Activated CD4-positive, alpha-beta T cell treated with anti-CD3 and anti-CD28 coated beads, Interleukin-2, amount 50 U/mL, for 1 hour (primary cell): ENCODE results near the gene CRTAC1.
A peak's percentile ranks its signal among the peaks of the same experiment; 100 is the strongest.

Experiments
- DNase-seq: peaks from one replicate; pipeline ENCODE4 v3.0.0-alpha.2; 2020

CRTAC1 gene, protein sequence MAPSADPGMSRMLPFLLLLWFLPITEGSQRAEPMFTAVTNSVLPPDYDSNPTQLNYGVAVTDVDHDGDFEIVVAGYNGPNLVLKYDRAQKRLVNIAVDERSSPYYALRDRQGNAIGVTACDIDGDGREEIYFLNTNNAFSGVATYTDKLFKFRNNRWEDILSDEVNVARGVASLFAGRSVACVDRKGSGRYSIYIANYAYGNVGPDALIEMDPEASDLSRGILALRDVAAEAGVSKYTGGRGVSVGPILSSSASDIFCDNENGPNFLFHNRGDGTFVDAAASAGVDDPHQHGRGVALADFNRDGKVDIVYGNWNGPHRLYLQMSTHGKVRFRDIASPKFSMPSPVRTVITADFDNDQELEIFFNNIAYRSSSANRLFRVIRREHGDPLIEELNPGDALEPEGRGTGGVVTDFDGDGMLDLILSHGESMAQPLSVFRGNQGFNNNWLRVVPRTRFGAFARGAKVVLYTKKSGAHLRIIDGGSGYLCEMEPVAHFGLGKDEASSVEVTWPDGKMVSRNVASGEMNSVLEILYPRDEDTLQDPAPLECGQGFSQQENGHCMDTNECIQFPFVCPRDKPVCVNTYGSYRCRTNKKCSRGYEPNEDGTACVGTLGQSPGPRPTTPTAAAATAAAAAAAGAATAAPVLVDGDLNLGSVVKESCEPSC

DNA sequence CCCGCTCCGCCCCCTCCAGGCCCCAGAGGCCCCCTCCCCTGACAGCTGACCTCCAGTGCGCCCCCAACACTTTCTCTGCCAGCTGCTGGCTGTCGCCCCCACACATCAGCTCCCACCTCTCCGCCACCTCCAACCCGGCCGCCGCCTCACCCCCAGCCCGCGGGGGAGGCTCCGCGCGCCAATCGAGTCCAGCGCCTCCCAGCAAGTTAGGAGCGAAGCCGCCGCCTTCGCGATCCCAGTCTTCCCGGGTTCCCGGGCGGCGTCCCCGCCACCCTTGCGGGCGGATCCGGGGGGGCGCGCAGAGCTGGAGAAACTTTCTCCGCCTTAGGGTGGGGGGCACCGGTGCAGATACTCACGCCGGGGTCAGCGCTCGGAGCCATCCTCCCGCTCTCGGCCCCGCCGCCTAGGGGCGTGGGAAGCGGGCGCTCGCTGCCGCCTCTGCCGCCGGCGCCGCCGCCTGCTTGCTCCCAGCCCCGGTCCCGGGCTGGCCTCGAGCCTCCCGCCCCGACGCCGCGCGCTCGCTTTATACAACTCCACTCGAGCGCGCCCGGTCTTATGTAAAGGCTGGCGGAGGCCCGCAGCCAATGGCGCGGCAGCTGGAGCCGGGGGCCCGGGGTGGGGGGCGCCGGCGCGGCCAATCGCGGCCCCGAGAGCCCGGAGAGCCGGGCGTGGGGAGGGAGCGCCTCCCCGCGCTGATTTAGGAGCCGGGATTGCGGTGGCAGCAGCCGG is at the start of gene CRTAC1:
Gene CRTAC1, minus strand, starts transcription at position 529 of the 729 bp plus-strand sequence. Its CDS starts 149 bp downstream, at position 380.
- no peak for DNase-seq

DNA sequence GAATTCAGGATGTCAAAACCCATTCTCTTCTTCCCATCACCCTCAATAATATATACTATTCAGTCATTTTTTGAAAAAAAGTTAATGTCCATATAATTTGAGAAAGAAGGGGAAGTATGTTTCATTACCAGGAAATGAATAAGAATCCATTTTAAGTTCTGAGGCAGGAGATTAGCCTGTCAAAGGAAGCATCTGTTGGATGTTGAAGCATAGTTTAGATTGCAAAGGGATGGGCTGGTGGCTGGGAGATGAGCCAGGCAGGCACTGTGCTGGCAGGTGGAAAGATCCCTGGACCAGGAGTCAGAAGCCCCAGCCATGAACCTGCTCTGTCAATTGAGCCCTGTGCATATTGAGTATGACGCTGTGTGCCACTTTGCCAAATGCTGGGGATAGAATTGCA is 48.4 kb upstream of the CRTAC1 start:
- DNase-seq: no peak

DNA sequence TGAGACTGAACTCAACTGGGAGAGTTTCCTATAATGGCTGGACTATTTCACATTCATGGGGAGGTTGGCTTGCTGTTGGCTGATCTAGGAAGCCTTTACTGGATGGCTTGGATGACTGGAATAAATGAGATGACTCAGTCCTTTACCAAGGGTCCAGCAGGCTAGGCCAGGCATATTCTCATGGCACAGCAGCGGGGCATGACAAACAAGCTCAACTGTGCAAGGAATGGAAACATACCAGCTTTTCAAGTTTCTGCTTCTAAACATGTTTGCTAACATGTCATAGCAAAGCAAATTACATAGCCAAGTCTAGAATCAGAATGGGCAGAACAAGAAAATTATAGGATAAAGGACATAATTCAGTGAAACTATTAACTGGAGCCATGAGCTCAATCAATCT is 46.8 kb upstream of the CRTAC1 start:
- DNase-seq: no peak

DNA sequence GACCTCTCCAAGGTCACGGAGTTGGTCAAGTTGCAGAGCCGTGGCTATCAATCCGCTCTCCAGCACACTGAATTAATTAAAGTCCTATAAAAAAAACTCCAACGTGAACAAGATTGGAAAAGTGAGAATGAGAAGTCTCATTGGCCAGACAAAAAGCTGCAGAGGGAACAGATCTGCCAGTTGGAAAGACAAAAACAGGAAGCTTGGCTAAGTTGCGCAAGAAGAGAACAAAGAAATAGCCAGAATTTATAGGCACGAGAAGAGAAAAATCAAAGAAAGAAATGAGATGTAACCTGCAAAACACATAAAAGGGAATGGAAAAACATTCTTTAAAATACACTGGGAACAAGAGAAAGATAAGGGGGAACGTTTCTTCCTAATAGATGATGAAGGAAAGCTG is 45.7 kb upstream of the CRTAC1 start:
- DNase-seq: no peak

DNA sequence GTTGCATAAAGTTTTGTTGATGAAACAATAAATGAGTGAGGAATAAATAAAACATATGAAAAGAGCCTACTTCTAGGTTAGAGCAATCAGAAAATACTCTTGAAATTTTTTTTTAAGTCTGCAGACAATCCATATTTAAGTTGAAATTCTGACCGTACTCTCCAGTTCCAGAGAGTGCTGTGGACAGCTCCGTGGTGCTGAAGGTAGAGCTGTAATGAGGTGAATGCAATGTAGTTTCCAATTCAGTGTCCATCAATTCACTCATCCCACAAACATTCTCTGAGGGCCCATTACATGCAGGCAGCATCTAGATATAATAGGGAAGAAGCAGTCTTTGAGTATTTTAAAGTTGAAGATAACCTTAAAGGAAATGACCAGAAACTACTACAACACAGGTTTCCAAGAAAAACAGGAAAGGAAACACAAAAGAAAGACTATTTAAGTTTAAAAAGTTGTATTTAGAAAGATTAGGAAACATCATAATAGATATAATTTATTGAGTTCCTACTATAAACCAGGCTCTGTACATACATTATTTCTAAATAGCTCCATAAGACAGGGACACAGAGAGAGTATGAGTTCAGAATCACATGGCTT is 44.0 kb upstream of the CRTAC1 start:
- no peak for DNase-seq

DNA sequence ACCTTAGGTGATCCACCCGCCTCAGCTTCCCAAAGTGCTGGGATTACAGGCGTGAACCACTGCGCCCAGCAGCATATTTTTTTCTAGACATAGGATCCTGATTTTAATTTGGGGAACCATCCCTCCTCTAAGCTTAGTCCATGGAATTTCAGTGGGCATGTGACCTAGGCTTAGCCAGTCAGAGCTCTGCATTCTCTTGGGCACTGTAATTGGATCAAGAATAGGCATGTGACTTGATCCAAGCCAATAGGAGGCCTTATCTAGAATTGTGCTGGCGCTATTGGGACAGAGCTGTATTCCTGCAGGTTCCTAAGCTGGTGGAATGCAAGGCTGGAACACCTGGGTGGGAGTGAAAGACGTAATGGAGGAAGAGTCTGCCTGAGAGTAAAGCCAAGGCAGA is 36.7 kb upstream of the CRTAC1 start:
- no peak for DNase-seq

DNA sequence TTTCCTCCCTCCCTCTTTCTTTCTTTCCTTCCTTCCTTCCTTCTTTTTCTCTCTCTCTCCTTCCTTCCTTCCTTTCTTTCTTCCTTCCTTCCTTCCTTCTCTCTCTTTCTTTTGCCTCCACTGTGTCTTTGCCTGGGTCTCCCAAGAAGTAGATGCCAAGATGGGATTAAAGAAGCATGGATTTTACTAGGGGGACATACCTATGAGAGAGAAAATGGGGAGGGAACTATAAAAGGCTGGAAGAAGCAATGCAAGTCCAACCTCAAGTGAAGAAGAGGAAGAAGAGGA is 33.3 kb upstream of the CRTAC1 start:
- DNase-seq: no peak

DNA sequence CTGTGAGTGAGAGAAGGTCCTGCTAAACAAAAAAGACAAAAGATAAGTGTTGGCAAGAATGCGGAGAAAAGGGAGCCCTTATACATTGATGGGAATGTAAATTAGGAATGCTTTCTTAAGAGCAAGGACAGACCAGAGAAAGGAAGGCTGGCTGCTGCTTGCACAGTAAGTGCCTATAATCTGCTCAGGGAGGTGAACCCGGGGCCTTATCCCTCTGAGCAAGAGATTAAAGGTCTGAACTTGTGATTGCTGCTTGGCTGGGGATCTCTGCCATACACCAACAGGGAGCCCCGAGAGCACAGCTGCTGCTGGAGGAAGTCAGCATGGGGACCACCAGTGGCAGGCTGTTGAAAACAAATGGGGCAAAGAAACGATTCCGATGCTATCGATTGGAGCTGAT is 32.0 kb upstream of the CRTAC1 start:
- no peak for DNase-seq

DNA sequence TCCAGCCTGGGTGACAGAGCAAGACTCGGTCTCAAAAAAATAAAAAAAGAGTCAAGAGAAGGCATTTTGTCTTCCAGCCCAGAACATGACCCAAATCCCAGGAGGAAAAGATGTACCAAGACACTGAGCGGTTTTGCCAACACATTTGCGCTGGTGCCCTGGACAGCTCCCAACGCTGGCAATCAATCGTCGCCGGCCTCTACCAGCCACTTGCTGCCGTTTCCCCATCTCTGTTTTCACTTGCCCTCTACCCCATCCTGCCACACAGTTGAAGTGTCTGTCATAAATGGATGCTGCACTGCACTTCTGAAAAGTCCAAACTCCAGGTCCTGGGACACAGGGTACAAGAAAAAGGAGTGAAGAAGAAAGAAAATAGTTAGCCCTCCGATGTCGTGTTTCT is 29.7 kb upstream of the CRTAC1 start:
- no peak for DNase-seq

DNA sequence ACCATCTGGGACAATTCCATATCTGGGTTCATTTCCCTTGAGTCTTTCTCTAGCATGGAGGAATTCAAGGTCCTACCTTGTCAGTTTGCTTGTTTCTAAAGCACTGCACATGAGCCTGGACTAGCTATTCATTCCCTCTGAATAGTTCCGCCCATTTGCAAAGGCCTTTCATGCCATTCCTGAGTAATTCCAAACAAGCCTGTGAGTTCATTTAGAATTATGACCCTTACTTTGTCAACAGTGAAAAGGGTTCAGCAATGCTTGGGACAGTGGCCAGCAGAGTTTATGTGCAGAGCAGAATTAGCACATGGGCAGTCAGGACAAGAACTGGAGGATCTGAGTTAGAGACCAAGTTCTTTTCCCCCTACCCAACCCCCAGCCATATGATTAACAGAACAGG is 27.9 kb upstream of the CRTAC1 start:
- DNase-seq: no peak

DNA sequence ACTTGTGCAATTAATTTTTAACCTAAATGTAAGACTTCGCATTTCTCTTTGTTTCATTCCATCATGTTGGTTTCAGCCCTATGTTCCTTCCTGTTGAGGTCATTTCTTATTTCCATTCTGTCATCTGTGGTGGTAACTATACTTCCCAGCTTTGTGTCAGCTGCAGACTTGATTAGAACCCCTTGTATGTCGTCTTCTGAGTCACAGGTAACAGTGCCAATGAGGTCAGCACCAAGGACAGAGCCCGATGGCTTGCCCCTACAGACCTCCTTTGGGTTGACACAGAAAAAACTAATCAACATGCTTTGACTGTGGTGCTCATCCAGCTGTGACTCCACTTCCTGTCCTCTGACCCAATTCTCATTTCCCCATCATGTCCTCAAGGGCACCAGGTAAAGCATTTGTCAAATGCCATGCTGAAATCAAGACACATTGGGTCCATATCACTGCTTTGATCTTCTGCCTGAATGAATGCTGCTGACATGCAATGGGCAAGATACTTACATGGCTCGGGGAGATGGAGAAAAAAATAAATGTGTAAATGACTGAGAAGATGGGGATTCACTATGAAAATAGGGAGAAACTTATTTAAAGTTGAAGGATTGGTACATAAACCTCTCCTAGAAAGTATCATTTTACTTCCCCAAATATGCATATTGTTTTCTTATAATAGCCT is 25.6 kb upstream of the CRTAC1 start:
- no peak for DNase-seq

DNA sequence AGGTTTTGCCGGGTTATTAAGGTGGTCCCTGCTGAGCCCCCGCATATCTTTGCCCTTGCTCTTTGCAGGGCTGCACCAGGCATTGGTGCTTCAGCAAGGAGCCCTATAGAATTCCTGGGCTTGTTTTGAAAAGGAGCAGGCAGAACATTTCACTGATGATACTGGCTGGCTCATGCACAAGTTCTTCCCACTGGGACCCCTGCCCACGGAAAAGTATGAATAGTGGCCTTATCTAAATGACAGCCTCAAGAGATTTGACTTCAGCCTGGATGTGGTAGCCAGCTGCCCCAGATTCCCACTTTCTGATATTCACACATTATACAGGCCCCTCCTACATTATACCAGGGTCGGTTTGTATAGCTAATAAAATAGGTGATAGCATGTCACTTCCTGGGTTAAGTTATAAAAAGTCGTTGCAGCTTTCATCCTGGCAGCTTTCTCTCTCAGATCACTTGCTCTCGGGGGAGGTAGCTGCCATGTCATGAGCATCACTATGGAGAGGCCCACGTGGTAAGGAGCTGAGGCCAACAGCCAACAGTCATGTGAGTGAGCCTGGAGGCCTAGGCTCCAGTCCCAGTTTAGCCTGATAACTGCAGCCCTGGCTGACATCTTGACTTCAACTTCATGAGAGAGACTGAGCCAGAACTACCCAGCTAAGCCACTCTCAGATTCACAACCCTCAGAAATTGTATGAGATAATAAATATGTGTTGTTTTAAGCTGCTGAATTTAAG is 16.8 kb upstream of the CRTAC1 start:
- no peak for DNase-seq

DNA sequence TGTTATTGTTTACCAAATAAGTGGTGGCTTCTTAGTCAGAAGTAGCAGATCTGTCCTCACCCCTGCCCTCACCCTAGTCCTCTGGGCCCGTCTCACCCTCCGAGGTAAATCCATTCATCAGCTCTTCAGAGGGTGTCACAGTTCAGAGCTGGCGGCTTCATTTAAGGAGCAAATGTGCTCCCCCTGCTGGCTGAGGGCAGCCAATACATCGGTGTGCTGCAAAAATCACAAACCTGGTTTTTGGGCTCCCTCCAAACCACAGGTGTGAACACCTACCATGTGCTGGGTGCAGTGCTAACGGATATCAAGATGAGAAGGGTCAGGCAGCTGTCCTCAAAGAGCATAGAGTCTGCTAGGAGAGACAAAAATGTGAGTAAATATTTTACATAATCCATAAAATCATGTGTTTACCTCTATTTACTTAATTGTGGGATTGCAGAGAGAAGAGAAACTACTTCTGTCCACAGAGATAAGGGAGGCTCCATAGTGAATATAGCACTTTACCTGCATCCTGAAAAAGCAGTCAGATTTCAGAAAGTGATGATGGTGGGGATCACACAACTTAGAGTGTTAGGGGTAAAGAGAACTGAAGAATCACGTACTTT is 15.5 kb upstream of the CRTAC1 start:
- peak; percentile 53 for DNase-seq

DNA sequence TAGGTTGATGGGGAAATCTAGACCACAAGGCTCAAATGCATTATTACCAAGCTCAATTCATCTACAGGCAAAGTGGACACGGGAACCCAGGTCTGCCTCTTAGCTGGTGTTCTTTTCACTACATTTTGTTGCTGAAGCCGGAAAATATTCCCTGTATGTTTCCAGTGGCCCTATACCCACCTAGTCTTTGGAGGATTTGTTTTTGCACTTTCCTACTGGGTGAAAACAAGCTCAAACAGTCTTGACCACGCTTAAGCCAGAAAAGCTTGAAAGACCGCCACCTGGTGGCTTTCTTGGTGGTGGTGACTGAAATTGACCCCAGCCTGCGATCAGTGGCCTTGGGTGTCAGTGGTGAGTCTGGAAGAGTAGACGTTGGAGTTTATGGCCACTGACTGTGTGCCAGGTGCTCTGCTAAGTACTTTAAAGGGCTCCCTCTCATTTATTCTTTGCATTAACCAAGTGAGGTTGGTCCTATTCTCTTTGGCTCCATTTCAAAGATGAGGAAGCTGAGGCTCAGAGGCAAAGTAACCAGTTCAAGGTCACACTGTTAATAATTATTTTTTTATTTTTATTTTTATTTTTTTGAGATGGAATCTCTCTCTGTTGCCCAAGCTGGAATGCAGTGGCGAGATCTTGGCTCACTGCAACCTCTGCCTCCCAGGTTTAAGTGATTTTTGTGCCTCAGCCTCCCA is 11.1 kb upstream of the CRTAC1 start:
- DNase-seq: peak; percentile 27

DNA sequence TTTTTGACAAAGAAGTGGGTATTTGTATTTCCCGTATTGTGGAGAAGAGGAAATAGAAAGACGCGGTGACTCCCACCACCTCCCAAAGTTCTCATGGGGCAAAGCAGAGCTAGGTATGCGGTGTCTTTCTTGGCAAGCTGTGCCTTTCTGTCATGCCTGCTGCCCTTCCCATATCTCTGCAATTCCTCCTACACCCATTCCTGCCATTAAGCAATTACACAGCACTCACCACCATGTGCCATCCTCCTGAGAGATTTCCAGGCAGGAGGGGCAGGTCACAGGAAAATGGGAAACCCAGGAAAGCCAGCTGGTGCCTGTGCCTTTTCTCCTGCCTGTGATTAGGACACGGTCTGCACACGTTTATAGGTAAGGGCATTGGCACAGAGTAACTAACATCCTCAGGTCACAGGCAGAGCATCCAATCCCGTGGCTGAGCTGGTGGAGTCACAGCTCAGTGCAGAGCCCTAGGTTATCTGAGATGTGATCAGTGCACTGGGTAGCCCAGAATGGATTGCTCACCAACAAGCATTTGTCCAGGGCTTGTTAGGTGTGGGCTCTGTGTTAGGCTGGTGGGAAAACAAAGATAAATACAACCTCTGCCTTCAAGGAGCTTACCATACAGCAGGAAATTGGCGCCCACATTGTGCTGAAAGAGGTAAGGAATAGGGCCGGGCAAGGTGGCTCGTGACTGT is 9.4 kb upstream of the CRTAC1 start:
- DNase-seq: no peak

DNA sequence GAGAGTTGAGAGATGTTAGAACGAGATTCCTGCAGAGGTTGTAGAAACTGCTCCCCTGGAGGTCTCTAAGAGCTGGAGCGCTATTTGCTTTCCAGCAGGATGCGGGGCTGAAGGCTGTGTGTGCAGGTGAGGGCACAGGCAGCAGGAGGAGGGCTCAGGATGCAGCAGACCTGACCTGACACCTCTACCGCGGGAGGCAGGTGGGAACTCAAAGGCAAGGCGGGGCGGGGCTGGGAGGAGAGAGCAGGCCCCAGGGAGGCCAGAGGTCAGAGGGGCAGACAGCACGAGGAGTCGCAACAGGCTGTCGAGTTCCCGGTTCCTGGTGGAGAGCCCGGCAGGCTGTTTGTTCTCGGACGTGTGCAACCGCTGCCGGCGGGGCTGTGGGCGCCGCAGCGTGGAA is 7.9 kb upstream of the CRTAC1 start:
- no peak for DNase-seq

DNA sequence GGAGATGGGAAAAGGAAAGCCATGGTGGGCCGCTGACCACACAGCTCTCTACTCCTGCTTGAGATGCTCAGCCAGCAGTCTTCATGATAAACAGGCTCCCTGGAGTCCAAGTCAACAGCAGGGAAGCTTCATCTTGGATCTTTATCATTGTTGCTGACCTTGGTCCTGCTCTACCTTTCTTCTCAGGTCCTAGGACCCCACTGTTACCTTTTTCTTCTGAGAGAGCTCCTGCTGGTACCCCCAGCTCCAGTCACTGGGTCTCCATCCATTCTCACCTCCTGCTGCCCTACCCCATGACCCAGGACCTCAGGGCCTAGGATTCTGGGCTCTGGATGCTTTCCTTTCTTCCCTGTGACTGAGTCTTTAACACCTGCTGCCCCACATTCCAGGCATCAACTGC is 5.2 kb upstream of the CRTAC1 start:
- DNase-seq: no peak

DNA sequence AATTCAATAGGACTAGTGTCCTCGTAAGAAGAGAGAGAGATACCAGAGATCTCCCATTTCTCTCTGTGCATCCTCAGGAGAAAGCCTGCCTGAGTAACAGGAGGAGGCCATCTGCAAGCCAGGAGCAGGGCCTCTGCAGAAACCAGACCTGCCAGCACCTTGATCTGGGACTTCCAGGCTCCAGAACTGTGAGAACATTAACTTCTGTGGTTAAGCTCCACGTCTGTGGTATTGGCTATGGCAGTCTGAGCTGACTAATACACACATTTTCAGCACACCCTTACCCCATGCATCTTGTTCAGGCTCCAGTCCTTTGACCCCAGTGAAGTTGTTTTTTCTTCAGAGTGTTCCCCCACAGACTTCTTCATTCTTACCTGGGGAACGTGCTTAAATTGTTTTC is 3.1 kb upstream of the CRTAC1 start:
- DNase-seq: no peak

DNA sequence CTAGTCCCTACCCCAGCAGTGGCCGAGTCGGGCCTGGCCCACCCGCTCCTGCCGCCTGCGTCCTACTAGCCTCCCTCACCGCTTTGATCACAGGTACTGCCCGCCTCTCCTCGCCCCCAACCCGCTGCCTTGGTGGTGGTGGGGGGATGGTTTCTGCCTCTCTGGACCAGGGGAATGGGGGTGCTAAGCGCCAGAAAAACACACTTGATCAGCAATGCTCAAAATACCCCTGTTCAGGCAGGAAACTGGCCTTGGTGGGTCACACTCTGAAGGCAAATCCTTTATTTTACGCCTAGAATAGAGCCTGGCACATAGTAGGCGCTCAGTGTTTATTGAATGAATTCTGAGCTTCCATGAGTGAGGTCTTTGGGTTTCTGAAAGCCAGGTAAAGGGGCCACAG is 1.0 kb upstream of the CRTAC1 start:
- no peak for DNase-seq

DNA sequence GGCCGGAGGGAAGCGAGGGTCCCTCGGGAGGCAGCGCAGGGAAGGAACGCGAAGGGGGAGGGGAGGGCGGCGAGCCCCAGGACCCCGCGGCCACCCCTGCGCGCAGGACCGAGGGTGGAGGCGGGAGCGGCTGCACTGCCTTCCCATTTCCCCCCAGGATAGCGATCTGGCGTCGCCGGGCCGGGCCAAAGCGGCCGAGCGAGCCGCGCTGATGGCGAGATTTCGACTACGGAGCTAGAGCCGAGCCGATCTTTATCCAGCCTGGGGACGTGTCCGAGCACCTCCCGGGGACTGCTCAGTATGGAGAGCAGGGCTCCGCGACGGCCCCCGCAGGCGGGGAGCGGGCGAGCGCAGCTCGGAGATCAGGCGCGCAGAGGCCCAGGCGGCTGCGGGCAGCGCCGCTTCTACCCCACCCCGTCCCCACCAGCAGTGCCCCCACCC is 590 bp upstream of the CRTAC1 start:
- DNase-seq: no peak
